ENCODE data around the gene TMEM132C. TPM values are rescaled to one million over a fixed set of nuclear protein-coding genes. Genes with fewer than 3 reads are reported as not detected.

Gene TMEM132C
- total RNA-seq, 1 experiment from 2014 or later, result not detected

DNA sequence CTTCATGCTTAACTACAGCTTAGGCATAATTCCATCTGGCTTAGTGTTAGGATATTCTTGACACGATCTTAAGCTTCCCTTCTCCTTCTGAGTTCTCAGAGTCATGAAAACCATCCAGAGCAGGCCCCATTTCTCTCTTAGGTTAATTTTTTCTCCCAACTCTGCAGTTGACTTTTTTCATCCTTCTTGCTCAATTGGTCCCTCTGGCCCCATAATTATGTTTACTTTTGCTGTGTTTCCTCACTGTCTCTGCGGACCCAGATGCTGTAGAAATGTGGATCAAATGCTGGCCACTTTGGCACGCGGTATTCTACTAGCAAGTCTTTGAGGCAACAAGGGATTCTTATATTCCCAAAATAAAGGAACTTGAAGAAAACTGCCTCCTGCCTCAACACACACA, 9.5 kb downstream of the TMEM132C start:
- H3K4me1 Mint-ChIP-seq, result no peaks in the 10 kb centered on the region
- POLR2A ChIA-PET, result no interaction called here
- no peak for ATAC-seq
- H3K4me3 Mint-ChIP-seq, result no peak overlapping the region
- H3K36me3 Mint-ChIP-seq, result peaks cover 80% of the 10 kb centered on the region
- TF ChIP-seq ZNF232 (CRISPR knock-in tag; IDR thresholded peaks at IDR 0.05) (no peak), HMGA2 (CRISPR knock-in tag; IDR thresholded peaks at IDR 0.05) (no peak), TCF7 (CRISPR knock-in tag; IDR thresholded peaks at IDR 0.05; ENCODE audit: low read depth) (no peak), GABPB1 (CRISPR knock-in tag; IDR thresholded peaks at IDR 0.05) (no peak), ZNF317 (CRISPR knock-in tag; IDR thresholded peaks at IDR 0.05; ENCODE audit: borderline replicate concordance, low read depth) (no peak), ELF4 (CRISPR knock-in tag; IDR thresholded peaks at IDR 0.05; ENCODE audit: low read depth) (no peak), ZNF671 (CRISPR knock-in tag; IDR thresholded peaks at IDR 0.05) (no peak), ZNF416 (CRISPR knock-in tag; IDR thresholded peaks at IDR 0.05) (no peak), TEAD1 (CRISPR knock-in tag; IDR thresholded peaks at IDR 0.05) (no peak)
- TF ChIP-seq, protein P1, sequence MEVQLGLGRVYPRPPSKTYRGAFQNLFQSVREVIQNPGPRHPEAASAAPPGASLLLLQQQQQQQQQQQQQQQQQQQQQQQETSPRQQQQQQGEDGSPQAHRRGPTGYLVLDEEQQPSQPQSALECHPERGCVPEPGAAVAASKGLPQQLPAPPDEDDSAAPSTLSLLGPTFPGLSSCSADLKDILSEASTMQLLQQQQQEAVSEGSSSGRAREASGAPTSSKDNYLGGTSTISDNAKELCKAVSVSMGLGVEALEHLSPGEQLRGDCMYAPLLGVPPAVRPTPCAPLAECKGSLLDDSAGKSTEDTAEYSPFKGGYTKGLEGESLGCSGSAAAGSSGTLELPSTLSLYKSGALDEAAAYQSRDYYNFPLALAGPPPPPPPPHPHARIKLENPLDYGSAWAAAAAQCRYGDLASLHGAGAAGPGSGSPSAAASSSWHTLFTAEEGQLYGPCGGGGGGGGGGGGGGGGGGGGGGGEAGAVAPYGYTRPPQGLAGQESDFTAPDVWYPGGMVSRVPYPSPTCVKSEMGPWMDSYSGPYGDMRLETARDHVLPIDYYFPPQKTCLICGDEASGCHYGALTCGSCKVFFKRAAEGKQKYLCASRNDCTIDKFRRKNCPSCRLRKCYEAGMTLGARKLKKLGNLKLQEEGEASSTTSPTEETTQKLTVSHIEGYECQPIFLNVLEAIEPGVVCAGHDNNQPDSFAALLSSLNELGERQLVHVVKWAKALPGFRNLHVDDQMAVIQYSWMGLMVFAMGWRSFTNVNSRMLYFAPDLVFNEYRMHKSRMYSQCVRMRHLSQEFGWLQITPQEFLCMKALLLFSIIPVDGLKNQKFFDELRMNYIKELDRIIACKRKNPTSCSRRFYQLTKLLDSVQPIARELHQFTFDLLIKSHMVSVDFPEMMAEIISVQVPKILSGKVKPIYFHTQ (CRISPR knock-in tag; IDR thresholded peaks at IDR 0.05), result no peak
- TF ChIP-seq, protein P2, sequence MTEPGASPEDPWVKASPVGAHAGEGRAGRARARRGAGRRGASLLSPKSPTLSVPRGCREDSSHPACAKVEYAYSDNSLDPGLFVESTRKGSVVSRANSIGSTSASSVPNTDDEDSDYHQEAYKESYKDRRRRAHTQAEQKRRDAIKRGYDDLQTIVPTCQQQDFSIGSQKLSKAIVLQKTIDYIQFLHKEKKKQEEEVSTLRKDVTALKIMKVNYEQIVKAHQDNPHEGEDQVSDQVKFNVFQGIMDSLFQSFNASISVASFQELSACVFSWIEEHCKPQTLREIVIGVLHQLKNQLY (CRISPR knock-in tag; IDR thresholded peaks at IDR 0.05), result no peak
- TF ChIP-seq, protein P3, sequence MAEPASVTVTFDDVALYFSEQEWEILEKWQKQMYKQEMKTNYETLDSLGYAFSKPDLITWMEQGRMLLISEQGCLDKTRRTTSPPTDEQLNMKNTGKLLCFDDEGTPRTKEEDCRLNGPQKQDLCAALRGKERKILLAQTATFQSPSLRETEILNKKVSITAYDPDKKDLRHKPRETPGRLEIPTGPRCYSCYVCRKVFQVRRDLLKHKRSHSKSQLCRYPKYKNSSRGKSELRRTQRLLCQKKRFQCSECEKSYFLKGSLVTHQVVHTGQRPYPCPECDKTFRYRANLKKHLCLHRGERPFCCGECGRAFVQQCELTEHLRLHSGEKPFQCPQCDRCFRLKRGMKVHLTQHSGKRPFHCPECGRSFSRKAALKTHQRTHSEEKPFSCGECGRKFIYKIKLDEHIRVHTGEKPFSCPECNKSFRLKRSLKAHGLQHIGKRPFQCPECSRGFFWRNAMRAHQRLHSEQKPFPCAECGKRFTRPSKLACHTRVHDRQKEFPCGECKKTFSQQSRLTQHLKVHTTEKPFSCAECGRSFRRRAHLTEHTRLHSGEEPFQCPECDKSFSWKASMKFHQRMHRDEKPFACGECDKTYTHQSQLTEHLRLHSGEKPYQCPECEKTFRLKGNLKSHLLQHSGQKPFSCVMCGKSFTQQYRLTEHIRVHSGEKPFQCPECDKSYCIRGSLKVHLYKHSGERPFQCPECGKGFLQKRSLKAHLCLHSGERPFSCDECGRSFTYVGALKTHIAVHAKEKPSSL (CRISPR knock-in tag; conservative IDR thresholded peaks at IDR 0.05), result no peak
- TF ChIP-seq, protein P4, sequence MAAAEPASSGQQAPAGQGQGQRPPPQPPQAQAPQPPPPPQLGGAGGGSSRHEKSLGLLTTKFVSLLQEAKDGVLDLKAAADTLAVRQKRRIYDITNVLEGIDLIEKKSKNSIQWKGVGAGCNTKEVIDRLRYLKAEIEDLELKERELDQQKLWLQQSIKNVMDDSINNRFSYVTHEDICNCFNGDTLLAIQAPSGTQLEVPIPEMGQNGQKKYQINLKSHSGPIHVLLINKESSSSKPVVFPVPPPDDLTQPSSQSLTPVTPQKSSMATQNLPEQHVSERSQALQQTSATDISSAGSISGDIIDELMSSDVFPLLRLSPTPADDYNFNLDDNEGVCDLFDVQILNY (CRISPR knock-in tag; IDR thresholded peaks at IDR 0.05), result no peak
- TF ChIP-seq, protein P5, sequence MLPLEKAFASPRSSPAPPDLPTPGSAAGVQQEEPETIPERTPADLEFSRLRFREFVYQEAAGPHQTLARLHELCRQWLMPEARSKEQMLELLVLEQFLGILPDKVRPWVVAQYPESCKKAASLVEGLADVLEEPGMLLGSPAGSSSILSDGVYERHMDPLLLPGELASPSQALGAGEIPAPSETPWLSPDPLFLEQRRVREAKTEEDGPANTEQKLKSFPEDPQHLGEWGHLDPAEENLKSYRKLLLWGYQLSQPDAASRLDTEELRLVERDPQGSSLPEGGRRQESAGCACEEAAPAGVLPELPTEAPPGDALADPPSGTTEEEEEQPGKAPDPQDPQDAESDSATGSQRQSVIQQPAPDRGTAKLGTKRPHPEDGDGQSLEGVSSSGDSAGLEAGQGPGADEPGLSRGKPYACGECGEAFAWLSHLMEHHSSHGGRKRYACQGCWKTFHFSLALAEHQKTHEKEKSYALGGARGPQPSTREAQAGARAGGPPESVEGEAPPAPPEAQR (CRISPR knock-in tag; IDR thresholded peaks at IDR 0.05), result no peak
- CTCF ChIA-PET, result no interaction called here
- no peak overlapping the region for H3K27ac Mint-ChIP-seq
- H3K9me3 Mint-ChIP-seq, result peaks cover 95% of the 10 kb centered on the region
- DNase-seq (ENCODE audit: low spot score), result no peak
- peaks cover 12% of the 10 kb centered on the region for H3K27me3 Mint-ChIP-seq (ENCODE audit: low read depth)

DNA sequence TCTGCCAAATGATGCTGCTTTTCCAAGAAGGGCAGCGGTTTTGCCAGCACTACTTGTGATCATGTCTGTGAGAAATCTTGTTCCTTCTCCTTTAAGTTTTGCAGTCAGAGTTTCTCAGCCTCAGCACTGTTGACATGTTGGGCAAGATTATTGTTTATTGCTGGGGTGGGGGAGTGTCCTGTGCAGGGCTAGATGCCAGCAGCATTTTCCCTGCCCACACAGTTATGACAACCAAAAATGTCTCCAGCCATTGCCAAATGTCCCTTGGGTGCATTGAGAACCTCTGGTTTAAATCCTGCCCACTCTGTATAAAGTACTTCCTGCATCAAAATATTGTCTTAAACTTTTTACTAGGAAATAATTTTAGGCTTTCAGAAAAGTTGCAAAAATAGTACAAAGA, 20.0 kb downstream of the TMEM132C start:
- ATAC-seq (no peak), DNase-seq (ENCODE audit: low spot score) (no peak)
- ChIA-PET POLR2A (no interaction called here), CTCF (no interaction called here)
- Mint-ChIP-seq H3K36me3 (peaks cover 76% of the 10 kb centered on the region), H3K27ac (no peak overlapping the region), H3K4me3 (no peak overlapping the region), H3K9me3 (peaks cover 78% of the 10 kb centered on the region), H3K27me3 (ENCODE audit: low read depth) (peaks cover 10% of the 10 kb centered on the region), H3K4me1 (no peaks in the 10 kb centered on the region)
- no peak for TF ChIP-seq ZNF121 (CRISPR knock-in tag; IDR thresholded peaks at IDR 0.05)
- no peak for TF ChIP-seq IRF2 (CRISPR knock-in tag; IDR thresholded peaks at IDR 0.05; ENCODE audit: borderline replicate concordance, low read depth)
- TF ChIP-seq, protein P6, sequence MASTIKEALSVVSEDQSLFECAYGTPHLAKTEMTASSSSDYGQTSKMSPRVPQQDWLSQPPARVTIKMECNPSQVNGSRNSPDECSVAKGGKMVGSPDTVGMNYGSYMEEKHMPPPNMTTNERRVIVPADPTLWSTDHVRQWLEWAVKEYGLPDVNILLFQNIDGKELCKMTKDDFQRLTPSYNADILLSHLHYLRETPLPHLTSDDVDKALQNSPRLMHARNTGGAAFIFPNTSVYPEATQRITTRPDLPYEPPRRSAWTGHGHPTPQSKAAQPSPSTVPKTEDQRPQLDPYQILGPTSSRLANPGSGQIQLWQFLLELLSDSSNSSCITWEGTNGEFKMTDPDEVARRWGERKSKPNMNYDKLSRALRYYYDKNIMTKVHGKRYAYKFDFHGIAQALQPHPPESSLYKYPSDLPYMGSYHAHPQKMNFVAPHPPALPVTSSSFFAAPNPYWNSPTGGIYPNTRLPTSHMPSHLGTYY (CRISPR knock-in tag; IDR thresholded peaks at IDR 0.05), result no peak
- no peak for TF ChIP-seq FOXP1 (CRISPR knock-in tag; IDR thresholded peaks at IDR 0.05; ENCODE audit: borderline replicate concordance)
- TF ChIP-seq, protein P7, sequence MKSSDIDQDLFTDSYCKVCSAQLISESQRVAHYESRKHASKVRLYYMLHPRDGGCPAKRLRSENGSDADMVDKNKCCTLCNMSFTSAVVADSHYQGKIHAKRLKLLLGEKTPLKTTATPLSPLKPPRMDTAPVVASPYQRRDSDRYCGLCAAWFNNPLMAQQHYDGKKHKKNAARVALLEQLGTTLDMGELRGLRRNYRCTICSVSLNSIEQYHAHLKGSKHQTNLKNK (CRISPR knock-in tag; IDR thresholded peaks at IDR 0.05), result no peak
- no peak for TF ChIP-seq SOX15 (CRISPR knock-in tag; IDR thresholded peaks at IDR 0.05)
- TF ChIP-seq ZNF423 (CRISPR knock-in tag; IDR thresholded peaks at IDR 0.05), result no peak
- no peak for TF ChIP-seq NFATC4 (CRISPR knock-in tag; IDR thresholded peaks at IDR 0.05)
- TF ChIP-seq, protein P8, sequence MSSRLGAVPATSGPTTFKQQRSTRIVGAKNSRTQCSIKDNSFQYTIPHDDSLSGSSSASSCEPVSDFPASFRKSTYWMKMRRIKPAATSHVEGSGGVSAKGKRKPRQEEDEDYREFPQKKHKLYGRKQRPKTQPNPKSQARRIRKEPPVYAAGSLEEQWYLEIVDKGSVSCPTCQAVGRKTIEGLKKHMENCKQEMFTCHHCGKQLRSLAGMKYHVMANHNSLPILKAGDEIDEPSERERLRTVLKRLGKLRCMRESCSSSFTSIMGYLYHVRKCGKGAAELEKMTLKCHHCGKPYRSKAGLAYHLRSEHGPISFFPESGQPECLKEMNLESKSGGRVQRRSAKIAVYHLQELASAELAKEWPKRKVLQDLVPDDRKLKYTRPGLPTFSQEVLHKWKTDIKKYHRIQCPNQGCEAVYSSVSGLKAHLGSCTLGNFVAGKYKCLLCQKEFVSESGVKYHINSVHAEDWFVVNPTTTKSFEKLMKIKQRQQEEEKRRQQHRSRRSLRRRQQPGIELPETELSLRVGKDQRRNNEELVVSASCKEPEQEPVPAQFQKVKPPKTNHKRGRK (CRISPR knock-in tag; IDR thresholded peaks at IDR 0.05; ENCODE audit: borderline replicate concordance), result no peak
- TF ChIP-seq, protein P9, sequence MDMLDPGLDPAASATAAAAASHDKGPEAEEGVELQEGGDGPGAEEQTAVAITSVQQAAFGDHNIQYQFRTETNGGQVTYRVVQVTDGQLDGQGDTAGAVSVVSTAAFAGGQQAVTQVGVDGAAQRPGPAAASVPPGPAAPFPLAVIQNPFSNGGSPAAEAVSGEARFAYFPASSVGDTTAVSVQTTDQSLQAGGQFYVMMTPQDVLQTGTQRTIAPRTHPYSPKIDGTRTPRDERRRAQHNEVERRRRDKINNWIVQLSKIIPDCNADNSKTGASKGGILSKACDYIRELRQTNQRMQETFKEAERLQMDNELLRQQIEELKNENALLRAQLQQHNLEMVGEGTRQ (CRISPR knock-in tag; IDR thresholded peaks at IDR 0.05), result no peak

All from WTC11 (cell line).